Uterus (tissue), 4 donors: ENCODE results near the gene TP53I13. TPM values are rescaled to one million over a fixed set of nuclear protein-coding genes. Genes with fewer than 3 reads are reported as not detected.

Source experiments
- DNase-seq, 2 donors: peaks; one replicate each; pipeline ENCODE4 v3.0.0-alpha.2; 2019 to 2020
- H3K27ac ChIP-seq, 2 donors: fragments of 200-600 bp; sonication (generic); 1 replicate in 1 of 2; 2 replicates in 1 of 2; pipeline ENCODE4 v1.5.1; 2016 to 2018
- H3K27me3 ChIP-seq, 2 donors: fragments of 200-600 bp; sonication (generic); one replicate each; pipeline ENCODE4 v1.5.1; 2018 to 2019; ENCODE audit warnings: control low read depth in 1 of 2
- H3K36me3 ChIP-seq, 2 donors: fragments of 200-600 bp; sonication (generic); one replicate each; pipeline ENCODE4 v1.5.1; 2019; ENCODE audit warnings: control low read depth in 1 of 2
- H3K4me1 ChIP-seq, 2 donors: fragments of 200-600 bp; sonication (generic); one replicate each; pipeline ENCODE4 v1.5.1; 2018 to 2019; ENCODE audit warnings: control low read depth in 1 of 2
- H3K4me3 ChIP-seq, 2 donors: fragments of 200-600 bp; sonication (generic); 1 replicate in 1 of 2; 2 replicates in 1 of 2; pipeline ENCODE4 v1.5.1; 2018 to 2019; ENCODE audit warnings: mild to moderate bottlenecking in 1 of 2
- H3K9me3 ChIP-seq, 2 donors: fragments of 200-600 bp; sonication (generic); one replicate each; pipeline ENCODE4 v1.5.1; 2019; ENCODE audit warnings: control low read depth in 1 of 2
- CTCF ChIP-seq, 4 experiments: fragments of 200-600 bp in 2 of 4; fragments of 450-650 bp in 2 of 4; sonication (generic) in 2 of 4; IDR thresholded peaks; one replicate each; pipeline ENCODE4 v1.5.1; 2016 to 2019; ENCODE audit warnings: antibody characterized with exemption in 4 of 4, mild to moderate bottlenecking in 2 of 4, moderate library complexity in 1 of 4
- POLR2A ChIP-seq, 2 donors: fragments of 450-650 bp; IDR thresholded peaks; one replicate each; pipeline ENCODE4 v1.6.1; 2016; ENCODE audit warnings: antibody characterized with exemption in 2 of 2, mild to moderate bottlenecking in 1 of 2, moderate library complexity in 1 of 2
- intact Hi-C: fragments of 100-400 bp; cut with DNase I; formaldehyde crosslinking; loops from one replicate; pipeline ENCODE4 v1.15.1; 2023; ENCODE audit warnings: low total_unique reads
- total RNA-seq, 4 donors: library from RNA; depleted of rRNA in 3 of 4; stranded (reverse); fragments of >200 nt in 3 of 4; gene quantifications; one replicate each; pipeline versions ENCODE4 v1.1.0 to v1.2.4, GENCODE V29; 2014 to 2023
- donor health status: DM: yes; HTN: yes; CAD: no.

The TP53I13 gene
- 10 to 100 TPM; 35.6 to 50.3 (median 45.1) TPM for total RNA-seq

- Histone ChIP-seq H3K36me3 (no peaks in the 10 kb centered on the region), H3K4me3 (peak within 1 kb of the TSS; percentile 71 to 85), H3K9me3 (no peaks in the 10 kb centered on the region), H3K27me3 (no peaks in the 10 kb centered on the region), H3K27ac (peak within 1 kb of the TSS; percentile 88 to 91), H3K4me1 (peaks cover 4 to 18% of the 10 kb centered on the region in 2 donors)
- intact Hi-C loops, result no loop called here
- DNase-seq, result peak; percentile 87 to 90
- TF ChIP-seq CTCF (IDR thresholded peaks at IDR 0.05) (no peak), POLR2A (IDR thresholded peaks at IDR 0.05) (peak; percentile 63 to 78)
Observed at GRCh38 chr17:29568331-29569244, at the start of gene TP53I13. Gene TP53I13 (plus strand): TSS chr17:29568701. CDS start chr17:29568759, 58 bp downstream.

GRCh38 chr17:29524692-29525091 is 43.8 kb upstream of the TP53I13 start:
- intact Hi-C loops, result no loop called here
- Histone ChIP-seq H3K27me3 (no peaks in the 10 kb centered on the region), H3K4me3 (no peak overlapping the region), H3K4me1 (no peaks in the 10 kb centered on the region), H3K27ac (no peak overlapping the region), H3K9me3 (no peaks in the 10 kb centered on the region), H3K36me3 (no peaks in the 10 kb centered on the region)
- no peak for DNase-seq
- TF ChIP-seq POLR2A (IDR thresholded peaks at IDR 0.05) (no peak), CTCF (IDR thresholded peaks at IDR 0.05) (no peak)

GRCh38 chr17:29526322-29526721 is 42.2 kb upstream of the TP53I13 start:
- intact Hi-C loops, result no loop called here
- no peaks in the 10 kb centered on the region for H3K27me3 ChIP-seq
- no peak overlapping the region for H3K27ac ChIP-seq
- TF ChIP-seq CTCF (IDR thresholded peaks at IDR 0.05) (no peak), POLR2A (IDR thresholded peaks at IDR 0.05) (no peak)
- no peaks in the 10 kb centered on the region for H3K36me3 ChIP-seq
- no peaks in the 10 kb centered on the region for H3K4me1 ChIP-seq
- no peak overlapping the region for H3K4me3 ChIP-seq
- no peak for DNase-seq
- H3K9me3 ChIP-seq, result no peaks in the 10 kb centered on the region

GRCh38 chr17:29533976-29534375 is 34.5 kb upstream of the TP53I13 start:
- DNase-seq, result no peak
- Histone ChIP-seq H3K36me3 (no peaks in the 10 kb centered on the region), H3K4me3 (no peak overlapping the region), H3K27ac (no peak overlapping the region), H3K9me3 (no peaks in the 10 kb centered on the region), H3K27me3 (no peaks in the 10 kb centered on the region), H3K4me1 (no peaks in the 10 kb centered on the region)
- intact Hi-C loops, result no loop called here
- TF ChIP-seq CTCF (IDR thresholded peaks at IDR 0.05), result no peak
- TF ChIP-seq POLR2A (IDR thresholded peaks at IDR 0.05), result no peak

GRCh38 chr17:29544066-29544465 is 24.4 kb upstream of the TP53I13 start:
- Histone ChIP-seq H3K4me3 (no peak overlapping the region), H3K4me1 (no peaks in the 10 kb centered on the region), H3K27ac (no peak overlapping the region), H3K36me3 (no peaks in the 10 kb centered on the region), H3K27me3 (no peaks in the 10 kb centered on the region), H3K9me3 (no peaks in the 10 kb centered on the region)
- intact Hi-C loops, result loop anchor here (10.0 kb wide), 1 partner anchor 179 kb away; no protein-coding TSS in a partner anchor
- TF ChIP-seq CTCF (IDR thresholded peaks at IDR 0.05), result no peak
- TF ChIP-seq POLR2A (IDR thresholded peaks at IDR 0.05), result no peak
- DNase-seq, result no peak
